Measurements from ENCODE around the gene PAOX. TPM values are rescaled to one million over a fixed set of nuclear protein-coding genes. Genes with fewer than 3 reads are reported as not detected.

Gene PAOX
- total and polyA plus RNA-seq, 2 of the 13 experiments (the other 11 are each of a cell fraction or from before 2014, with no cell fraction given), result 0.49 to 0.77 TPM

DNA sequence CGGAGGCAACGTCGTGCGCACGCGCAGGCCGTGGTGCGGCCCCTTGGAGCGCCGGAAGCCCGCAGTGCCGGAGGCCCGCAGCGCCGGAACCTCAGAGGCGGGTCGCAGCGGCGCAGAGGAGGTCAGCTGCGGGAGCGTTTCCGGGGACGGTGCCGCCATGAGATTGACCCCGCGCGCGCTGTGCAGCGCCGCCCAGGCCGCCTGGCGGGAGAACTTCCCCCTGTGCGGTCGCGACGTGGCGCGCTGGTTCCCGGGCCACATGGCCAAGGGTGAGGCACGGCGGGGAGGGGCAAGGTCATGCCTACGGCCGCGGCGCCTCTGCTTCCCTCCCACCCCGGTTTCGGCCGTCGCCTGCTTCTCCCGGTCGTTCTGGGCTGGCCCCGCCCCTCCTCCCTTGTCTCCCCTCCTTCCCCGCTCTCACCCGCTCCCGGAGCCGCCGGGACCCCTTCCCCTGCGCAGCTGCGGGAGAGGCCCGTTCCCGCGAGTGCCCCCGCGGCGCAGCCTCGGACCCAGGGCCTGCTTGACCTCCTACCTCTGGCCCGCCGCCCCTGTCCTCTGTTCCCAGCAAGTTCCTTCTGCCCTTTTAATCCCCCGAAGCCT, 15.1 kb downstream of the PAOX start, which contains the start of gene MTG1 (continued):
- TF ChIP-seq MXD4 (CRISPR knock-in tag; IDR thresholded peaks at IDR 0.05) (peak; percentile 86), NCOR1 (IDR thresholded peaks at IDR 0.05; ENCODE audit: borderline replicate concordance, low read length) (peak; percentile 34; the same call in 1 of the 2 replicates), SRSF1 (optimal IDR thresholded peaks at IDR 0.05; ENCODE audit: low read depth, low read length) (peak; percentile 79), ELF1 (CRISPR knock-in tag; IDR thresholded peaks at IDR 0.05) (peak; percentile 64), JUND (CRISPR knock-in tag; IDR thresholded peaks at IDR 0.05) (peak; percentile 48; the same call in 1 of the 2 replicates), HOXA7 (CRISPR knock-in tag; IDR thresholded peaks at IDR 0.05) (no peak), HNRNPH1 (optimal IDR thresholded peaks at IDR 0.05; ENCODE audit: low read depth, low read length) (no peak), HIVEP1 (CRISPR knock-in tag; IDR thresholded peaks at IDR 0.05) (peak; percentile 57)
- TF ChIP-seq, protein P1, sequence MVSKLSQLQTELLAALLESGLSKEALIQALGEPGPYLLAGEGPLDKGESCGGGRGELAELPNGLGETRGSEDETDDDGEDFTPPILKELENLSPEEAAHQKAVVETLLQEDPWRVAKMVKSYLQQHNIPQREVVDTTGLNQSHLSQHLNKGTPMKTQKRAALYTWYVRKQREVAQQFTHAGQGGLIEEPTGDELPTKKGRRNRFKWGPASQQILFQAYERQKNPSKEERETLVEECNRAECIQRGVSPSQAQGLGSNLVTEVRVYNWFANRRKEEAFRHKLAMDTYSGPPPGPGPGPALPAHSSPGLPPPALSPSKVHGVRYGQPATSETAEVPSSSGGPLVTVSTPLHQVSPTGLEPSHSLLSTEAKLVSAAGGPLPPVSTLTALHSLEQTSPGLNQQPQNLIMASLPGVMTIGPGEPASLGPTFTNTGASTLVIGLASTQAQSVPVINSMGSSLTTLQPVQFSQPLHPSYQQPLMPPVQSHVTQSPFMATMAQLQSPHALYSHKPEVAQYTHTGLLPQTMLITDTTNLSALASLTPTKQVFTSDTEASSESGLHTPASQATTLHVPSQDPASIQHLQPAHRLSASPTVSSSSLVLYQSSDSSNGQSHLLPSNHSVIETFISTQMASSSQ (IDR thresholded peaks at IDR 0.05; ENCODE audit: low read depth), result no peak
- TF ChIP-seq, protein P1 (CRISPR knock-in tag; IDR thresholded peaks at IDR 0.05; ENCODE audit: borderline replicate concordance), result peak; percentile 83
- TF ChIP-seq, protein P2, sequence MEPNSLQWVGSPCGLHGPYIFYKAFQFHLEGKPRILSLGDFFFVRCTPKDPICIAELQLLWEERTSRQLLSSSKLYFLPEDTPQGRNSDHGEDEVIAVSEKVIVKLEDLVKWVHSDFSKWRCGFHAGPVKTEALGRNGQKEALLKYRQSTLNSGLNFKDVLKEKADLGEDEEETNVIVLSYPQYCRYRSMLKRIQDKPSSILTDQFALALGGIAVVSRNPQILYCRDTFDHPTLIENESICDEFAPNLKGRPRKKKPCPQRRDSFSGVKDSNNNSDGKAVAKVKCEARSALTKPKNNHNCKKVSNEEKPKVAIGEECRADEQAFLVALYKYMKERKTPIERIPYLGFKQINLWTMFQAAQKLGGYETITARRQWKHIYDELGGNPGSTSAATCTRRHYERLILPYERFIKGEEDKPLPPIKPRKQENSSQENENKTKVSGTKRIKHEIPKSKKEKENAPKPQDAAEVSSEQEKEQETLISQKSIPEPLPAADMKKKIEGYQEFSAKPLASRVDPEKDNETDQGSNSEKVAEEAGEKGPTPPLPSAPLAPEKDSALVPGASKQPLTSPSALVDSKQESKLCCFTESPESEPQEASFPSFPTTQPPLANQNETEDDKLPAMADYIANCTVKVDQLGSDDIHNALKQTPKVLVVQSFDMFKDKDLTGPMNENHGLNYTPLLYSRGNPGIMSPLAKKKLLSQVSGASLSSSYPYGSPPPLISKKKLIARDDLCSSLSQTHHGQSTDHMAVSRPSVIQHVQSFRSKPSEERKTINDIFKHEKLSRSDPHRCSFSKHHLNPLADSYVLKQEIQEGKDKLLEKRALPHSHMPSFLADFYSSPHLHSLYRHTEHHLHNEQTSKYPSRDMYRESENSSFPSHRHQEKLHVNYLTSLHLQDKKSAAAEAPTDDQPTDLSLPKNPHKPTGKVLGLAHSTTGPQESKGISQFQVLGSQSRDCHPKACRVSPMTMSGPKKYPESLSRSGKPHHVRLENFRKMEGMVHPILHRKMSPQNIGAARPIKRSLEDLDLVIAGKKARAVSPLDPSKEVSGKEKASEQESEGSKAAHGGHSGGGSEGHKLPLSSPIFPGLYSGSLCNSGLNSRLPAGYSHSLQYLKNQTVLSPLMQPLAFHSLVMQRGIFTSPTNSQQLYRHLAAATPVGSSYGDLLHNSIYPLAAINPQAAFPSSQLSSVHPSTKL (CRISPR knock-in tag; IDR thresholded peaks at IDR 0.05), result peak; percentile 58
- TF ChIP-seq, protein P3, sequence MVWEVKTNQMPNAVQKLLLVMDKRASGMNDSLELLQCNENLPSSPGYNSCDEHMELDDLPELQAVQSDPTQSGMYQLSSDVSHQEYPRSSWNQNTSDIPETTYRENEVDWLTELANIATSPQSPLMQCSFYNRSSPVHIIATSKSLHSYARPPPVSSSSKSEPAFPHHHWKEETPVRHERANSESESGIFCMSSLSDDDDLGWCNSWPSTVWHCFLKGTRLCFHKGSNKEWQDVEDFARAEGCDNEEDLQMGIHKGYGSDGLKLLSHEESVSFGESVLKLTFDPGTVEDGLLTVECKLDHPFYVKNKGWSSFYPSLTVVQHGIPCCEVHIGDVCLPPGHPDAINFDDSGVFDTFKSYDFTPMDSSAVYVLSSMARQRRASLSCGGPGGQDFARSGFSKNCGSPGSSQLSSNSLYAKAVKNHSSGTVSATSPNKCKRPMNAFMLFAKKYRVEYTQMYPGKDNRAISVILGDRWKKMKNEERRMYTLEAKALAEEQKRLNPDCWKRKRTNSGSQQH (CRISPR knock-in tag; IDR thresholded peaks at IDR 0.05; ENCODE audit: low read depth), result no peak; the same call in 1 of the 2 replicates
- TF ChIP-seq, protein P4, sequence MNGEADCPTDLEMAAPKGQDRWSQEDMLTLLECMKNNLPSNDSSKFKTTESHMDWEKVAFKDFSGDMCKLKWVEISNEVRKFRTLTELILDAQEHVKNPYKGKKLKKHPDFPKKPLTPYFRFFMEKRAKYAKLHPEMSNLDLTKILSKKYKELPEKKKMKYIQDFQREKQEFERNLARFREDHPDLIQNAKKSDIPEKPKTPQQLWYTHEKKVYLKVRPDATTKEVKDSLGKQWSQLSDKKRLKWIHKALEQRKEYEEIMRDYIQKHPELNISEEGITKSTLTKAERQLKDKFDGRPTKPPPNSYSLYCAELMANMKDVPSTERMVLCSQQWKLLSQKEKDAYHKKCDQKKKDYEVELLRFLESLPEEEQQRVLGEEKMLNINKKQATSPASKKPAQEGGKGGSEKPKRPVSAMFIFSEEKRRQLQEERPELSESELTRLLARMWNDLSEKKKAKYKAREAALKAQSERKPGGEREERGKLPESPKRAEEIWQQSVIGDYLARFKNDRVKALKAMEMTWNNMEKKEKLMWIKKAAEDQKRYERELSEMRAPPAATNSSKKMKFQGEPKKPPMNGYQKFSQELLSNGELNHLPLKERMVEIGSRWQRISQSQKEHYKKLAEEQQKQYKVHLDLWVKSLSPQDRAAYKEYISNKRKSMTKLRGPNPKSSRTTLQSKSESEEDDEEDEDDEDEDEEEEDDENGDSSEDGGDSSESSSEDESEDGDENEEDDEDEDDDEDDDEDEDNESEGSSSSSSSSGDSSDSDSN (CRISPR knock-in tag; IDR thresholded peaks at IDR 0.05), result peak; percentile 94
- TF ChIP-seq, protein P5, sequence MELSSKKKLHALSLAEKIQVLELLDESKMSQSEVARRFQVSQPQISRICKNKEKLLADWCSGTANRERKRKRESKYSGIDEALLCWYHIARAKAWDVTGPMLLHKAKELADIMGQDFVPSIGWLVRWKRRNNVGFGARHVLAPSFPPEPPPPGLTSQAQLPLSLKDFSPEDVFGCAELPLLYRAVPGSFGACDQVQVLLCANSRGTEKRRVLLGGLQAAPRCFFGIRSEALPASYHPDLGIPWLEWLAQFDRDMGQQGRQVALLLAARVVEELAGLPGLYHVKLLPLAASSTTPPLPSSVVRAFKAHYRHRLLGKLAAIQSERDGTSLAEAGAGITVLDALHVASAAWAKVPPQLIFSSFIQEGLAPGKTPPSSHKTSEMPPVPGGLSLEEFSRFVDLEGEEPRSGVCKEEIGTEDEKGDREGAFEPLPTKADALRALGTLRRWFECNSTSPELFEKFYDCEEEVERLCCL (CRISPR knock-in tag; IDR thresholded peaks at IDR 0.05; ENCODE audit: borderline replicate concordance), result no peak

Data from HepG2 (cell line).